ENCODE results near the gene PGA3.
"Not testable (repeated sequence)": the region's sequence is repeated elsewhere in the genome, so short reads cannot be mapped to it uniquely, and the experiment has no call there.

Gene PGA3

DNA sequence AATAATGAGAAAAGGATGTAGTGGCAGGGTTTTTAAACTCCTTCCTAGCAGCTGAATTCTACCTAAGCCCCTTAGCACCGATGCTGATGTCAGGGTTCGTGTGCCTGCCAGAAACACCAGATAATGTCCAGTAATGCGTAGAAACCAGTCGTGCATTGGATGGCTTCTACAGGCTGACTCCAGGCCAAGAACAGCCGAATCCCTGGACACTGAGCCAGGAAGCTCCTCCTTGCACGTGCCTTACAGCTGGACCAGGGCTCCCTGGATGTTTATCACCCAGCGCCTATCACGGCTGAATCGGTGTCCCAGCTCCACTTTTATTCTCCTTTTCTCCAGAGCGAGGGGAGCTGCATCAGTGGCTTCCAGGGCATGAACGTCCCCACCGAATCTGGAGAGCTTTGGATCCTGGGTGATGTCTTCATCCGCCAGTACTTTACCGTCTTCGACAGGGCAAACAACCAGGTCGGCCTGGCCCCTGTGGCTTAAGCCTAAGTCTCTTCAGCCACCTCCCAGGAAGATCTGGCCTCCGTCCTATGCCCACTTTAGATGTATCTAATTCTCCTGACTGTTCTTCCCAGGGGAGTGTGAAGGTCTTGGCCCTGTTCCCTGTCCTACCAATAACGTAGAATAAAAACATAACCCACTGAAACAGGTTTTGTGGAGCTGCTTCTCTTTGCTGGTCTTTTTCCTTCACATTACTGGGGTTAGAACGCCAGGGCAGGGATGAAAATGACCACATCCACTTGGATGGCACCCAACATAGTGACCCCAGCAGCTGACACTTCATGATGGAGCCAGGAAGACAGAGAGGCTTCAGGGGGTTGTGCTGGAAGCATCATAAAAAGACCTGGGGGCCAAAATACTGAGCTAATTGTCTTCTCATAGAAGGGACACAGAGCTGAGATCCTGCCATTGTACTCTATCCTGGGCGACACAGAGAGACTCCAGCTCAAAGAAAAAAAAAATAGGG, 47.8 kb downstream of the PGA3 start:
- DNase-seq (ENCODE audit: low read depth), result not testable (repeated sequence)

- DNase-seq (ENCODE audit: low read depth), result not testable (repeated sequence)
Observed at GRCh38 chr11:61252332-61252731, 49.0 kb downstream of the PGA3 start.

DNA sequence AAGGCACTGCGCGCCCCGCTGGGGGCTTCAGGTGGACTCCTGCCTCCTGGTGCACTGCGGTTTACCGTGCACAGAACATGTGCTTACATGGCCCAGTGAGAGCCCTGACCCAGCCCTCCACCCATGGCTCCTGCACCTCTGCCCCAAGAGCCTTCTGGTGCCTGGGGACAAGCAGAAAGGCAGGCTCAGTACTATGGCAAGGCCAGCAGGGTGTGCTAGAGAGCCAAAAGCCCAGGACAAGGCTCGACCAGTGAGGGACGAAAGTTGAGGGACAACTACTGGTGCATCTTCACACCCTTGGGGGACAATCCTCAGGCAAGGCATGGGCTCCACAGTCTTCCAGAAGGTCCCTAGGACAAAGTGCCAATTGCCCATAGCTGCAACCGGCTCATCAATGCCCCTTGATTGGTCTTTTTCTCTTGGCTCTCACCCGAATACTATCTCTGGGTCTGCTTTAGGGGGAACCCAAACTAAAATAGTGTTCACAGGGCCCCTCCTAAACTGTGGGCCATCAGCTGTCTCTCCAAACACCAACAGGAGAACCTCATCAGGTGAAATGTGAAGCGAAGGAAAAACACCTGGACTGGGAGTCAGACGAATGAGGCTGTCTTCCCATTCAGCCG, 51.2 kb downstream of the PGA3 start:
- no peak for DNase-seq (ENCODE audit: low read depth)

GRCh38 chr11:61256710-61257482, 53.6 kb downstream of the PGA3 start:
- DNase-seq (ENCODE audit: low read depth), result no peak

DNA sequence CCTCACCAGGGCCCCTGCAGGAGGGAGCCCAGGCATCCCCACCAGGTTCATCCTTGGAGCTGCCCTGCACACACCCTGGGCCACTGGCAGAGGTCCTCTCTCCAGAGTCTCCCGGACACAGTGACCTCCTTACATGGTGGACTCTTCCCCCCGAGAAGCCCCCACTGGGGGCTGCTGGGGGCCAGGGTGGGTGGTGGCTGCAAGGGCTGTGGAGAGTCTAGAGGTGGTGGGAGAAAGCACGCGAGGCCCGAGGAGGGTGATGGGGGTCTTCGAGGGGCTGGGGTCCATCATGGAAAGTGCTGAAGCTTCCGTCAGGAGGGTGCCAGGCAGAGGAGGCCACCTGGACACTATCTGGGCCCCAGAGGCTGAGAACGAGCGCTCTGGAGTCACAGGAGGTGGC, 55.2 kb downstream of the PGA3 start:
- DNase-seq (ENCODE audit: low read depth), result no peak

DNA sequence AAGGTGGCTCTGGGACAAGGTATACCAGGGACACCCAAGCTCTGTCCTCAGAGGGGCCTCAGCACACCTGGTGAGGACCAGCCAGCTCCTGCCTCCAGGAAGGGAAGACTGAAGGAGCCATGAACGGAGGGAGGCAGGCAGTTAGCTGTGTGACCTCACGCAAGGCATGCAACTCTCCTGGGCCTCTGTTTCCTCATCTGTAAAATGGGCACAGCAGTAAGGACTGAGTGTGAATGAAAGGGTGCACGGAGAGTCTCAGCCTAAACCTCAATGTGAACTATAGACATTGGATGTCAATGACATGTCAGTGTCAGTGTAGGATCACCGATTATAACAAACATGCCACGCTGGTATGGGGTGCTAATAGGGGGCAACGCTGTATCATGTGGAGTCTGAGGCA, 56.0 kb downstream of the PGA3 start:
- DNase-seq (ENCODE audit: low read depth), result no peak

All from T-helper 22 cell (primary cell).